ENCODE data around the gene SMPD3. TPM values are rescaled to one million over a fixed set of nuclear protein-coding genes. Genes with fewer than 3 reads are reported as not detected.

SMPD3 gene
- total and polyA plus RNA-seq, 2 donors (not counting 3 experiments of a cell fraction or from before 2014, with no cell fraction given) = not detected

DNA sequence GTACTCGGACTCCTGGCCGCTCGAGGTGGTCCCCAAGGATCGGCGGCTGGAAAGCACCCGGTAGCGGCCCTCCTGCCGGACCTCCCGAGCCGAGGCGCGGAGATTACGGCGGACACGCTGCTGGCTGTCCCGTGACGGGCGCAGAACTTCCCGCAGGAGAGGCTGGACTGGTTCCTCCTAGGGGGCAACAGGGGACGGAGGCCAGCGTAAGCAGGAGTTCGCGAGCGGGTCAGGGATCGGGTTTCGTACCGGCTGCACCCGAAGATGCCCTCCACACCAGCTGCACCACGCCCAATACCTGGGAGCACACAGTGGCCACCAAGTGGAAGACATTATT is 137.9 kb downstream of the SMPD3 start:
- intact Hi-C loops (cut with micrococcal nuclease) = loop anchor here (1.0 to 2.0 kb wide), 3 partner anchors 14 to 45 kb away; no protein-coding TSS in a partner anchor
- TSS peak; percentile 49 for BruUV-seq (replicated peaks)
- ChIA-PET CTCF (interaction anchor here (0.6 to 2.0 kb wide), 11 partner anchors 14 to 65 kb away, joined by 3 to 51 read pairs (median 4); partner anchors contain the start of genes PLA2G15 and SLC7A6), POLR2A (interaction anchor here (0.8 to 1.4 kb wide), 9 partner anchors 11 to 650 kb away, joined by 3 to 7 read pairs (median 3); partner anchors contain the start of gene ACD)
- Histone ChIP-seq H3K4me2 (ENCODE audit: insufficient read depth, low read length) (peak overlapping the region; percentile 39), H3K79me2 (ENCODE audit: control insufficient read depth, insufficient read depth, low read length) (peaks cover 65% of the 10 kb centered on the region), H3K9me3 (replicated peaks; ENCODE audit: control insufficient read depth, insufficient read depth, low read length) (no peaks in the 10 kb centered on the region), H2AFZ (ENCODE audit: low read depth, low read length) (peak overlapping the region; percentile 92), H3K27me3 (ENCODE audit: control insufficient read depth in 2 of 2, insufficient read depth in 2 of 2, low read length in 2 of 2) (no peaks in the 10 kb centered on the region), H3K36me3 (ENCODE audit: control insufficient read depth in 2 of 2, extremely low read depth in 1 of 2, insufficient read depth in 2 of 2, low read length in 2 of 2) (peaks cover 5 to 9% of the 10 kb centered on the region in 2 experiments), H3K9me1 (replicated peaks; ENCODE audit: control insufficient read depth, extremely low read depth, insufficient read depth, low read length) (no peaks in the 10 kb centered on the region), H3K4me3 (replicated peaks in 1 of 3; ENCODE audit: insufficient read depth in 1 of 3, low read depth in 1 of 3, low read length in 3 of 3) (peak overlapping the region; percentile 80 to 84 (median 83)), H3K4me1 (ENCODE audit: control insufficient read depth, extremely low read depth, insufficient read depth, low read length) (peaks cover 20% of the 10 kb centered on the region), H3K27ac (ENCODE audit: insufficient read depth, low read depth, low read length) (peak overlapping the region; percentile 58), H3K9ac (replicated peaks; ENCODE audit: extremely low read depth, insufficient read depth, low read length) (peak overlapping the region; percentile 85), H4K20me1 (replicated peaks; ENCODE audit: control insufficient read depth, extremely low read depth, insufficient read depth, low read length) (no peaks in the 10 kb centered on the region)
- DNase-seq (ENCODE audit: low read depth, low spot score) = no peak
- dilution Hi-C loops (cut with MboI; ENCODE audit: extremely low pct_ligation_motif_present, low sequenced_read_pairs) = no loop called here
- TF ChIP-seq POLR2A (IDR thresholded peaks at IDR 0.05; ENCODE audit: low read depth, low read length) = no peak
- TF ChIP-seq MAX (IDR thresholded peaks at IDR 0.05; ENCODE audit: insufficient read depth, insufficient read length) = no peak
- TF ChIP-seq, protein P1, sequence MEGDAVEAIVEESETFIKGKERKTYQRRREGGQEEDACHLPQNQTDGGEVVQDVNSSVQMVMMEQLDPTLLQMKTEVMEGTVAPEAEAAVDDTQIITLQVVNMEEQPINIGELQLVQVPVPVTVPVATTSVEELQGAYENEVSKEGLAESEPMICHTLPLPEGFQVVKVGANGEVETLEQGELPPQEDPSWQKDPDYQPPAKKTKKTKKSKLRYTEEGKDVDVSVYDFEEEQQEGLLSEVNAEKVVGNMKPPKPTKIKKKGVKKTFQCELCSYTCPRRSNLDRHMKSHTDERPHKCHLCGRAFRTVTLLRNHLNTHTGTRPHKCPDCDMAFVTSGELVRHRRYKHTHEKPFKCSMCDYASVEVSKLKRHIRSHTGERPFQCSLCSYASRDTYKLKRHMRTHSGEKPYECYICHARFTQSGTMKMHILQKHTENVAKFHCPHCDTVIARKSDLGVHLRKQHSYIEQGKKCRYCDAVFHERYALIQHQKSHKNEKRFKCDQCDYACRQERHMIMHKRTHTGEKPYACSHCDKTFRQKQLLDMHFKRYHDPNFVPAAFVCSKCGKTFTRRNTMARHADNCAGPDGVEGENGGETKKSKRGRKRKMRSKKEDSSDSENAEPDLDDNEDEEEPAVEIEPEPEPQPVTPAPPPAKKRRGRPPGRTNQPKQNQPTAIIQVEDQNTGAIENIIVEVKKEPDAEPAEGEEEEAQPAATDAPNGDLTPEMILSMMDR (IDR thresholded peaks at IDR 0.05; ENCODE audit: extremely low read depth in 1 of 2, insufficient read depth in 1 of 2, low read depth in 1 of 2, low read length in 2 of 2) = no peak
- TF ChIP-seq FOS (IDR thresholded peaks at IDR 0.05; ENCODE audit: borderline replicate concordance, insufficient read depth, low read length) = no peak
- no peak for TF ChIP-seq MYC (IDR thresholded peaks at IDR 0.05; ENCODE audit: low read depth, low read length)
- TF ChIP-seq GATA2 (IDR thresholded peaks at IDR 0.05; ENCODE audit: insufficient read depth, insufficient read length, low read depth, low read length) = no peak
- TF ChIP-seq EZH2 (IDR thresholded peaks at IDR 0.05; ENCODE audit: borderline replicate concordance, low read depth, low read length, severe bottlenecking) = no peak
- TF ChIP-seq JUN (IDR thresholded peaks at IDR 0.05; ENCODE audit: borderline replicate concordance, insufficient read depth, insufficient read length, low read depth) = no peak
- TF ChIP-seq POLR2AphosphoS5 (IDR thresholded peaks at IDR 0.05; ENCODE audit: insufficient read depth, low read depth, low read length) = no peak
- no peak for FAIRE-seq

All from endothelial cell of umbilical vein (primary cell).